GM11168 (cell line): ENCODE measurements around the gene CACNA2D2.

Experiments used
- in situ Hi-C: fragments of 300-500 bp; cut with MboI; formaldehyde crosslinking; loops from one replicate; pipeline ENCODE4 v1.12.0; 2022; ENCODE audit warnings: low sequenced_read_pairs; ENCODE audit not compliant: unreplicated experiment

The CACNA2D2 gene

GRCh38 chr3:50354186-50354764 is 149.2 kb downstream of the CACNA2D2 start:
- in situ Hi-C loops = no loop called here

- in situ Hi-C loops = no loop called here
Measured at GRCh38 chr3:50353245-50354004, 150.0 kb downstream of the CACNA2D2 start.

- in situ Hi-C loops = no loop called here
Measured at GRCh38 chr3:50352781-50353180, 150.7 kb downstream of the CACNA2D2 start.

- in situ Hi-C loops = no loop called here
Measured at GRCh38 chr3:50351323-50351697, 152.1 kb downstream of the CACNA2D2 start.

- in situ Hi-C loops = no loop called here
Measured at GRCh38 chr3:50350527-50351322, 152.7 kb downstream of the CACNA2D2 start, which contains the start of the genes CYB561D2 and NPRL2. TSS of gene CYB561D2 (plus strand) at chr3:50350862. CDS start at chr3:50351434, 572 bp downstream. TSS of gene NPRL2 (minus strand) at chr3:50350775. CDS start at chr3:50350652, 123 bp downstream.

GRCh38 chr3:50350213-50350526 is 153.3 kb downstream of the CACNA2D2 start:
- in situ Hi-C loops = no loop called here

- in situ Hi-C loops = no loop called here
Measured at GRCh38 chr3:50347187-50347813, 156.1 kb downstream of the CACNA2D2 start.

GRCh38 chr3:50345586-50346234 is 157.7 kb downstream of the CACNA2D2 start, which contains the start of gene ZMYND10:
TSS of gene ZMYND10 (minus strand) at chr3:50345732. CDS start at chr3:50345579, 153 bp downstream.
- in situ Hi-C loops = no loop called here

GRCh38 chr3:50345008-50345407 is 158.4 kb downstream of the CACNA2D2 start:
- in situ Hi-C loops = no loop called here

GRCh38 chr3:50342813-50343633 is 160.4 kb downstream of the CACNA2D2 start:
- in situ Hi-C loops = no loop called here

- in situ Hi-C loops = no loop called here
Measured at GRCh38 chr3:50341996-50342650, 161.3 kb downstream of the CACNA2D2 start.

GRCh38 chr3:50341537-50341936 is 161.9 kb downstream of the CACNA2D2 start:
- in situ Hi-C loops = no loop called here

GRCh38 chr3:50340448-50341329 is 162.7 kb downstream of the CACNA2D2 start, which contains the start of gene RASSF1:
TSS of gene RASSF1 (minus strand) at chr3:50340836. CDS start at chr3:50340805, 31 bp downstream.
- in situ Hi-C loops = no loop called here

GRCh38 chr3:50340147-50340447 is 163.3 kb downstream of the CACNA2D2 start:
- in situ Hi-C loops = no loop called here

GRCh38 chr3:50339485-50340146 is 163.8 kb downstream of the CACNA2D2 start:
- in situ Hi-C loops = no loop called here

- in situ Hi-C loops = no loop called here
Measured at GRCh38 chr3:50338965-50339364, 164.5 kb downstream of the CACNA2D2 start.

- in situ Hi-C loops = no loop called here
Measured at GRCh38 chr3:50337175-50337861, 166.1 kb downstream of the CACNA2D2 start.
